Spleen (tissue), 11 donors: Measurements from ENCODE around the gene UCKL1. TPM values are rescaled to one million over a fixed set of nuclear protein-coding genes. Genes with fewer than 3 reads are reported as not detected.

ENCODE experiments used
- DNase-seq: peaks from one replicate; pipeline ENCODE4 v3.0.0-alpha.2; 2020
- H3K27ac ChIP-seq, 8 donors: fragments of 200-600 bp; sonication (generic) in 7 of 8; 1 replicate in 4 of 8; 2 replicates in 4 of 8; pipeline versions ENCODE4 v1.5.0 to v1.8.0; 2016 to 2021; ENCODE audit warnings: inconsistent platforms in 4 of 8, mild to moderate bottlenecking in 4 of 8, moderate library complexity in 1 of 8
- H3K27me3 ChIP-seq, 7 donors: fragments of 200-600 bp; sonication (generic) in 6 of 7; replicated peaks in 1 of 7; 1 replicate in 4 of 7; 2 replicates in 3 of 7; pipeline versions ENCODE4 v1.5.0 to v1.8.0; 2016 to 2021; ENCODE audit warnings: inconsistent platforms in 3 of 7, mild to moderate bottlenecking in 1 of 7
- H3K36me3 ChIP-seq, 6 donors: fragments of 200-600 bp; sonication (generic) in 5 of 6; 1 replicate in 4 of 6; 2 replicates in 2 of 6; pipeline versions ENCODE4 v1.5.0 to v1.8.0; 2016 to 2021; ENCODE audit warnings: inconsistent platforms in 2 of 6
- H3K4me1 ChIP-seq, 6 donors: fragments of 200-600 bp; sonication (generic) in 5 of 6; 1 replicate in 3 of 6; 2 replicates in 3 of 6; pipeline versions ENCODE4 v1.5.0 to v1.8.0; 2016 to 2021; ENCODE audit warnings: inconsistent platforms in 3 of 6
- H3K4me3 ChIP-seq, 8 donors: fragments of 200-600 bp; sonication (generic) in 7 of 8; 1 replicate in 4 of 8; 2 replicates in 4 of 8; pipeline versions ENCODE4 v1.5.0 to v1.8.0; 2016 to 2021; ENCODE audit warnings: inconsistent platforms in 4 of 8, mild to moderate bottlenecking in 4 of 8, moderate library complexity in 2 of 8
- H3K9me3 ChIP-seq, 8 donors: fragments of 200-600 bp; sonication (generic) in 7 of 8; 1 replicate in 4 of 8; 2 replicates in 4 of 8; pipeline versions ENCODE4 v1.5.0 to v1.8.0; 2016 to 2021; ENCODE audit warnings: inconsistent platforms in 4 of 8
- POLR2A ChIP-seq, 3 donors: fragments of 450-650 bp; IDR thresholded peaks; one replicate each; pipeline ENCODE4 v1.5.1; 2017; ENCODE audit warnings: antibody characterized with exemption in 3 of 3, mild to moderate bottlenecking in 1 of 3
- POLR2AphosphoS5 ChIP-seq, 3 donors: sonication (generic); formaldehyde crosslinking; IDR thresholded peaks; one replicate each; pipeline ENCODE4 v1.5.1; 2017; ENCODE audit warnings: antibody characterized with exemption in 3 of 3
- WGBS, 5 donors: extraction: QIAGEN DNeasy Blood & Tissue Kit in 3 of 5; methylation state at CpG; one replicate each; pipeline versions ENCODE4 v1.1.5 to v1.1.7; 2013 to 2018; 5-methylcytosine and 5-hydroxymethylcytosine counted together
- intact Hi-C: fragments of 100-400 bp; cut with DNase I; formaldehyde crosslinking; loops from one replicate; pipeline ENCODE4 v1.15.0; 2023; ENCODE audit warnings: low total_unique reads
- polyA plus RNA-seq, 3 donors: library from polyadenylated mRNA; stranded (reverse); fragments of 200-250 nt; gene quantifications; one replicate each; pipeline ENCODE4 v1.2.1, GENCODE V29; 2013
- total RNA-seq, 7 donors: library from RNA; depleted of rRNA in 3 of 7; stranded (reverse); fragments of >200 nt in 3 of 7; fragmentation: NEBNext Ultra II Directional in 4 of 7; extraction: Animal tissue kit (Norgen Biotek cat#: 25700) in 4 of 7; gene quantifications; one replicate each; pipeline versions ENCODE4 v1.1.0 to v1.2.1, GENCODE V29; 2016 to 2021
- TF ChIP-seq, protein P1 (sequence below), 11 experiments: fragments of 200-600 bp in 7 of 11; fragments of 450-650 bp in 4 of 11; sonication (generic) in 4 of 11; IDR thresholded peaks in 8 of 11; conservative IDR thresholded peaks in 3 of 11; 1 replicate in 7 of 11; 2 replicates in 4 of 11; pipeline versions ENCODE4 v1.4.0 to v1.8.0; 2016 to 2021; ENCODE audit warnings: antibody characterized with exemption in 11 of 11, inconsistent platforms in 4 of 11, mild to moderate bottlenecking in 1 of 11
- donor health status: healthy with polysubstance abuse.
- donor health status: DM: no; HTN: no; CAD: no; lungs with moderate emphysema.
- donor health status: DM: no; HTN: no; CAD: no.
- donor health status: Bipolar disorder and iron deficiency.
- donor health status: healthy.
- donor health status: DM: no; HTN: no; CAD: no.
- donor health status: DM: yes; HTN: yes; CAD: no.

Gene UCKL1
- total and polyA plus RNA-seq, 10 donors: 34.2 to 68.0 (median 49.1) TPM

DNA sequence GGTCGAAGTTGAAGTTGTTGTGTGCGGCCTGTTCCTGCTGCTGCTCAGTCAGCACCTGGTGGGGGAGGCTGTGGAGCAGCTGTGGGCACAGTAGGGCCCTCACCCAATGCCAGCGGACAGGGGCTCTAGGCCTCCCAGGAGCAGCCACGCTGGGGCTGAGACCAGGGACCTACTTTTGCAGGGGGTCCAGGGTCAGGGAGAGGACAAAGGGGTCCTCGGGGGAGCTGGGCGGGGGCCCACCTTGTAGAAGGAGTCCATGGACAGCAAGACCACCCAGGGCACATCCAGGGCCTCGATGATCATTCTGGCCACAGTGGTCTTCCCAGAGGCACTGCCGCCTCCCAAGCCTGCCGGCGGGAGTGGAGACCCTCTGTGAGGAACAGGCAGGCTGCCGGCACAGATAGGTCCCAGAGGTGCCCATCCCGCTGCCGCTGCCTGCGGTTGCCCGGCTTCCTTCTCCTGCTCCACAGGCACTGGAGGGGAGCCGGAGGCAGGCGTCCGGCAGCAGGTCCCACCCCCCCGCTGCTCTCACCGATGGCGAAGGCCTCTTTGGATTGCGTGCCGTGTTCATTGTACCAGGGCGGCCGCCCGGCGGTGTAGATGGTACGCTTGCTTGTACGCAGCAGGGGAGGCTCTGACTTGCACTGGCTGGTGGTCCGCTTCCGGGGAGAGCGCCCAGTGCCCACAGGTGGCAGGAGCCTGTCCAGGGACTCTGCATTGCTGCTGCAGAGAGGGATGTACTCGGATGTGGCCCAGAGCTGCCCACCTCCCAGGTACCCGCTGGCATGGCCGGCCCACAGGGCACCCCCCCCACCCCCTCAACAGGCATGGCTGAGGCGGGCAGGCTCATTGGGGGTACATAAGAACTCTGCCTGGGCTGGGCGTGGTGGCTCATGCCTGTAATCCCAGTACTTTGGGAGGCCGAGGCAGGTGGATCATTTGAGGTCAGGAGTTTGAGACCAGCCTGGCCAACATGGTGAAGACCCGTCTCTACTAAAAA is 10.0 kb downstream of the UCKL1 start:
- no peaks in the 10 kb centered on the region for H3K27me3 ChIP-seq
- peaks cover 36 to 89% (median 73%) of the 10 kb centered on the region in 6 donors for H3K4me1 ChIP-seq
- peak; percentile 79 for DNase-seq

DNA sequence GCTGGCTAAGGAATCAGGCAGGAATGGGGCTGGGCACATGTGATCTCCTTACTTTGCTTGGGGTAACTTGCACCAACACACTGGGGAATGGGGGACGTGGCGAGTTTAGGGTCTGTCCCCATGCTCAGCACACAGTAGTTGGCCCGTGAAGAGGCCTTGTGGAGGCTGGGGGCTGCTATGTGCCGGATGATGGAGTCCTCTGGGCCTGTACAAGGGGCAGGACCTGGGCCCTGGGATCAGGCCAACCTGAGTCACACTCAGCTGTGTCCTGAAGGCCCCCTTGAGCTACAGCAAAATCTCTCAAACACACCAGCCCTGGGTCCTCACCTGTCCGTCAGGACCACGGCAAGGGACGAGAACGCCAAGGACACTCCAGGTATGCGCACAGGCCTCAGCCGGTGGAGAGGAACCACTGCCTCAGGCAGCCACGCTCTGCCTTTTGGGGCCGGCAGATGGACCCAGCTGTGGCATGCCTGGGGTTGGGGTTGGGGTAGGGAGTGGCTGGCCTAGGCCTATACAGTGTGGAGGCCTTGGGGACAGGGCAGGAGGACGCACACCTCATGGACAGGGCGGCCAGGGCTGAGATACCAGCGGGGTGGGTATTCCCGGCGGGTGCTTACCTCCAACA is 11.1 kb downstream of the UCKL1 start:
- H3K27ac ChIP-seq: peak overlapping the region in 2 of 8 donors; percentile 45 to 84
- TF ChIP-seq POLR2AphosphoS5 (IDR thresholded peaks at IDR 0.05) (peak in 2 of 3 donors; percentile 20 to 42), POLR2A (IDR thresholded peaks at IDR 0.05) (no peak)
- TF ChIP-seq, protein P1, sequence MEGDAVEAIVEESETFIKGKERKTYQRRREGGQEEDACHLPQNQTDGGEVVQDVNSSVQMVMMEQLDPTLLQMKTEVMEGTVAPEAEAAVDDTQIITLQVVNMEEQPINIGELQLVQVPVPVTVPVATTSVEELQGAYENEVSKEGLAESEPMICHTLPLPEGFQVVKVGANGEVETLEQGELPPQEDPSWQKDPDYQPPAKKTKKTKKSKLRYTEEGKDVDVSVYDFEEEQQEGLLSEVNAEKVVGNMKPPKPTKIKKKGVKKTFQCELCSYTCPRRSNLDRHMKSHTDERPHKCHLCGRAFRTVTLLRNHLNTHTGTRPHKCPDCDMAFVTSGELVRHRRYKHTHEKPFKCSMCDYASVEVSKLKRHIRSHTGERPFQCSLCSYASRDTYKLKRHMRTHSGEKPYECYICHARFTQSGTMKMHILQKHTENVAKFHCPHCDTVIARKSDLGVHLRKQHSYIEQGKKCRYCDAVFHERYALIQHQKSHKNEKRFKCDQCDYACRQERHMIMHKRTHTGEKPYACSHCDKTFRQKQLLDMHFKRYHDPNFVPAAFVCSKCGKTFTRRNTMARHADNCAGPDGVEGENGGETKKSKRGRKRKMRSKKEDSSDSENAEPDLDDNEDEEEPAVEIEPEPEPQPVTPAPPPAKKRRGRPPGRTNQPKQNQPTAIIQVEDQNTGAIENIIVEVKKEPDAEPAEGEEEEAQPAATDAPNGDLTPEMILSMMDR (IDR thresholded peaks at IDR 0.05 in 8 of 11, conservative IDR thresholded peaks at IDR 0.05 in 3 of 11): no peak
- 89 to 96% (median 92%) methylated on average over 16 to 17 of the region's 17 CpGs for WGBS, 5 donors
- peak; percentile 76 for DNase-seq
- H3K9me3 ChIP-seq: no peaks in the 10 kb centered on the region
- intact Hi-C loops: no loop called here
- no peak overlapping the region for H3K4me3 ChIP-seq
- H3K36me3 ChIP-seq: peaks cover 0 to 60% (median 52%) of the 10 kb centered on the region in 6 donors
- no peaks in the 10 kb centered on the region for H3K27me3 ChIP-seq
- H3K4me1 ChIP-seq: peaks cover 25 to 89% (median 67%) of the 10 kb centered on the region in 6 donors

More for the DNA sequence above, 10.0 kb downstream of the UCKL1 start:
- Histone ChIP-seq H3K9me3 (no peaks in the 10 kb centered on the region), H3K4me3 (no peak overlapping the region), H3K27ac (peak overlapping the region in 4 of 8 donors; percentile 45 to 84 (median 82)), H3K36me3 (peaks cover 0 to 57% (median 41%) of the 10 kb centered on the region in 6 donors)
- TF ChIP-seq POLR2A (IDR thresholded peaks at IDR 0.05) (no peak), POLR2AphosphoS5 (IDR thresholded peaks at IDR 0.05) (peak in 1 of 3 donors; percentile 64)
- intact Hi-C loops: no loop called here
- WGBS, 5 donors: 91 to 97% (median 93%) methylated on average over 22 to 39 of the region's 39 CpGs

DNA sequence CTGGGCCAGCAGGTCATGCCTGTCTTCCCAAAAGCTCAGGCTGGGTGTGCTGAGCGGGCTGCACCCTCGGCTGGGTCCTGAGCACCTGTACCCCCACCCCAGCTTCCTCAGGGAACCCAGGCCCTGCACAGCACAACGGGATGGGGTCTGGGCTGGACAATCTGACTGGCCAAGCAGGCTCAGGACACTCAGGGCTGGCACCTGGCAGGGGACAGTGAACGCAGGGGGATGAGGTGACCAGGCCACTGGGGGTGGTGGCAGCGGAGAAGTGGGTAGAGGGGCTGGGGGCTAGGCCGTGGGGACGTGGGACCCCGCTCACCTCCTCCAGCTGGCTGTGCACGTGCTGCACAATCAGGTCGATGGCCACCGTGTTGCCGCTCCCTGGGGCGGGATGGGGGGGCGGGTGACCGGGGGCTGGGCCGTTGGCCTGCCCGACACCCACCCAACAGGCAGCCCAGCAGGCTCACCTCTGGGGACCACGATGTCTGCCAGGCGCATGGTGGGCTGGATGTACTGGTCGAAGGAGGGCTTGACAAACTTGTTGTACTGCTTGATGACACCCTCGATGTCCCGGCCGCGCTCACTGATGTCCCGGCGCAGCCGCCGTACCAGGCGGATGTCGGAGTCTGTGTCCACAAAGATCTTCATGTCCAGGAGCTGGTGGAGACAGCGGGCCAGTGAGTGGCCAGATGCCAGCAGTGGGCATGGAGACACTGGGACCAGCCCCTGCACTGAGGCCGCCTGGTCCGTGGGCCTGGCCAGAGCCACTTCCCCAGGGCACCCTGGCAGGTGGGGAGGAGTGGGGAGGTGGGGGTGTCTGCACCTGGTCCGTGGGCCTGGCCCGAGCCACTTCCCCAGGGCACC is 11.9 kb downstream of the UCKL1 start:
- no peaks in the 10 kb centered on the region for H3K9me3 ChIP-seq
- TF ChIP-seq POLR2AphosphoS5 (IDR thresholded peaks at IDR 0.05) (peak in 2 of 3 donors; percentile 9 to 45), POLR2A (IDR thresholded peaks at IDR 0.05) (no peak)
- H3K4me3 ChIP-seq: no peak overlapping the region
- peaks cover 0 to 68% (median 59%) of the 10 kb centered on the region in 6 donors for H3K36me3 ChIP-seq
- intact Hi-C loops: no loop called here
- peak; percentile 79 for DNase-seq
- 86 to 95% (median 92%) methylated on average over 11 to 35 of the region's 35 CpGs for WGBS, 5 donors
- H3K27ac ChIP-seq: peak overlapping the region in 3 of 8 donors; percentile 45 to 92 (median 87)
- peaks cover 17 to 87% (median 60%) of the 10 kb centered on the region in 6 donors for H3K4me1 ChIP-seq
- no peaks in the 10 kb centered on the region for H3K27me3 ChIP-seq

DNA sequence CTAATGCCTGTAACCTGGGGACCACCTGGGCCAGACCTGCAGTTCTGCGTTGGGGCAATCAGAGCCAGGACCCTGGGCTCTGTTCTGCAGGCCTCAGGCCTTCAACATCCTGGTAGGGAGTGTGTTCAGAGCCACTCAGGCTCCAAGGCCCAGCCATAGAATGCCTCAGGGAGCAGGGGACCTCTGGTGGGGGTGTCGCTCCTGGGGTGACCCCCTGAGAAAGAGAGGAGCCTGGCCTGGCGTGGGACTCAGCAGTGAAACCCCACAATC is 12.5 kb downstream of the UCKL1 start:
- Histone ChIP-seq H3K36me3 (peaks cover 0 to 74% (median 65%) of the 10 kb centered on the region in 6 donors), H3K4me3 (no peak overlapping the region), H3K27ac (peak overlapping the region in 3 of 8 donors; percentile 87 to 92 (median 90)), H3K27me3 (no peaks in the 10 kb centered on the region), H3K9me3 (no peaks in the 10 kb centered on the region), H3K4me1 (peaks cover 11 to 87% (median 58%) of the 10 kb centered on the region in 6 donors)
- no peak for DNase-seq
- WGBS, 5 donors: 95 to 98% (median 96%) methylated on average over 3 of the region's 3 CpGs; no CpG with 5 or more reads in 2 of the 5 donors
- intact Hi-C loops: no loop called here
- TF ChIP-seq POLR2A (IDR thresholded peaks at IDR 0.05): no peak
- no peak for TF ChIP-seq POLR2AphosphoS5 (IDR thresholded peaks at IDR 0.05)
- TF ChIP-seq, protein P1 (IDR thresholded peaks at IDR 0.05 in 8 of 11, conservative IDR thresholded peaks at IDR 0.05 in 3 of 11): no peak
